Endometrium (tissue), 2 donors: ENCODE data around the gene GATAD2B.

Experiments
- FAIRE-seq: peaks from 2 replicates; lab custom pipeline; 2012; peaks lifted over from hg19 to GRCh38; lab: Jason Lieb, UNC
- donor health status: control.
- donor health status: control.

Gene GATAD2B

GRCh38 chr1:153951183-153951582 is 28.4 kb upstream of the GATAD2B start:
- no peak for FAIRE-seq

DNA sequence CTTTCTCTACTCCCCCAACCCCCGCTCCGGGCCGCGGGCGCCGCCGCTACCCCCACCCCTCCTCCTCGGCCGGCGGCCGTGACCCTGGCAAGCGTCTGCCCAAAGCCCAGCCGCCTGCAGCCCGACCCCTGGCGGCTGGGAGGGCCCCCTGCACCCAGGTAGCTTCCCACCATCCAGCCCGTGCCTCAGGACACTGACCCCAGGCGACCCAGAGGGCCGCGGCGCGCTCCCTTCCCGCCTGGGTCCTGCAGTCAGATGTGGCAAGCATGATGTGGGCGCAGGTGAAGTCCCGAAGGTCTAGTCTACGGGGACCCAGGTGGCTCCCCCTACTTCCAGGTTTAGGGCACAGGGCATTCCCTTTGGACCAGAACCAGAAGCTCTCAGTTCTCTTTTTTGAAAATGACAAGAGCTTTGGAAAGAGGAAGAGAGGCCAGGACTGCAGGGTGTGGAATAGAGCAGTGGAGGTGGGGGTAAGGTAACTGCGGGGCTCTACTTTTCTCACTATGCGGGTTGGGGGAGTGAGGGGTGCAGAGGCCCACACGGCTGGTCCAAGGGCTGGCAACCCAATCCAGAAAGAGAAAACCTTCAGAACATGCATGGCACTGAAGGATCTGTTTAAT is 24.0 kb upstream of the GATAD2B start, which contains the start of gene DENND4B:
TSS of gene DENND4B (minus strand) at position 97 of the 620 bp plus-strand sequence. CDS start 2,344 bp downstream, outside the sequence.
- FAIRE-seq: no peak

GRCh38 chr1:153945795-153946621 is 23.2 kb upstream of the GATAD2B start:
- no peak for FAIRE-seq

DNA sequence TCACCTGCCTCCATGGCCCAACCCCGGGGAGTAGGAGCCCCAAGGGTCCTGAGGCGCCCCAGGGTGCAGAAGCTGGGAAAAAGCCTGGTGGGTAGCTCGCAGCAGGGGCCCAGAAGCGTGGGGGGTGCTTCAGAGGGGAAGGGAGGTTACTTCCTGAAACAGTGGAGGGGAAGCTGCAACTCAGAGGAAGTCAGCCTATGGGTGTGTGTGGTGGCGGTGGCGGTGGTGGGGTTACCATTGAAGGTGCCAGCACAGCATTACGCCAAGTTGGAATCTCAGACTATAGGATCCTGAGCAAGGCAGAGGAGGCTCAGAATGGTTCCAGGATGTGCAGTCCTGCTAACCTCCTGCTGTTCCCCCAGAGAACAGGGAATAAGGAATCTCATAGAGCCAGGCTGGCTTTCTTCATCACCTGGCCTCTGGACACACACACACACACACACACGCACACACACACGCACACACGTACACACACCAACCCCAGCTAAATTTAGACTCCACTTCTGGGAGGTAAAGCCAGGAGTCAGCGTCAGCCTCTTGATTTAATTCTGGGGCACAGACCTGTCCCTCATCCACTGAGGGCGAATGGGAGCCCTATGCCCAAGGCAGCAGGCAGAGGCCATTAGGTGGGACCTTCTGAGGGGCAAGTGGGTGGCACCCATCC is 22.5 kb upstream of the GATAD2B start:
- FAIRE-seq: no peak

- FAIRE-seq: no peak
These were observed 22.0 kb upstream of the GATAD2B start for GRCh38 chr1:153944827-153945117.

GRCh38 chr1:153944005-153944826 is 21.4 kb upstream of the GATAD2B start:
- no peak for FAIRE-seq

GRCh38 chr1:153942766-153943549 is 20.2 kb upstream of the GATAD2B start:
- no peak for FAIRE-seq

DNA sequence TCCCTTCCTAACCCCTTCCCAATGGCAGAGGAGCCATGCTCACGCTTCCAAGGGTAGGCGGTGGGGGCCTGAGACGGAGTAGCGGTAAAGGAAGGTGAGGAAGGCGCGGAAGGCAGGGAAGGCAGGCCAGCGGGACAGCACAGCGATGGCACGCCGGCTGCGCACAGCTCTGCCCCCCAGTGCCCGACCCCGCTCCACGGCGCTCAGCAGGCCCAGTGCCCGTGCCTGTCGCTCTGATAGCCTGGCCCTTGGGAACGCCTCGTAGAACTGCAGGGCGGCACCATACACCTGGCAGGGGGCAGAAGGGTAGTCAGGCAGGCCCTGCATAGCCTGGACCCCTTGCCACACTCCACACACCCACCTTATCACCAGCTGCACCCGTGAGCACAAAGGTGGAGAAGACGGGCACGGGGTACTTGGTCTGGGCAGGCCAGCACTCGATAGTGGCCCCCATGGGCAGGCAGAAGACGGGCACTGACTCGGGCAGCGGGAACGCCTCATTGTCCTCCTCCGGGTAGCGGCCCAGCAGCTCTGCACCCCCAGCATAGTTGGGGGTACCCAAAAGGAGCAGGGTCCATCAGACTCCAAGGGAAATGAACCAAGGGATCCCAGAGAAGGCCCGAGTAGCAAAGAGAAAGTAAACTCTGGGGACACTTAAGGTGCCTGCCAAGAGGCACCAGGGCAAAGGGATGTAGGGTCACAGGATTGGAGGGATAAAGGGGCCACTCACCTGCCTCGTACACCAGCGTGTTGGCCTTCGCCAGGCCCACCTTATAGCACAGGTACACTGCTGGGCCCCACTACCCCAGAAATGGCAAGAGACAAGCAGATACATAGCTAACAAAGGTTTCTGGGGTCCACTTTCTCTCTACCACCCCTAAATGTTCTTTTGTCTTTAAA is 19.3 kb upstream of the GATAD2B start:
- FAIRE-seq: no peak

DNA sequence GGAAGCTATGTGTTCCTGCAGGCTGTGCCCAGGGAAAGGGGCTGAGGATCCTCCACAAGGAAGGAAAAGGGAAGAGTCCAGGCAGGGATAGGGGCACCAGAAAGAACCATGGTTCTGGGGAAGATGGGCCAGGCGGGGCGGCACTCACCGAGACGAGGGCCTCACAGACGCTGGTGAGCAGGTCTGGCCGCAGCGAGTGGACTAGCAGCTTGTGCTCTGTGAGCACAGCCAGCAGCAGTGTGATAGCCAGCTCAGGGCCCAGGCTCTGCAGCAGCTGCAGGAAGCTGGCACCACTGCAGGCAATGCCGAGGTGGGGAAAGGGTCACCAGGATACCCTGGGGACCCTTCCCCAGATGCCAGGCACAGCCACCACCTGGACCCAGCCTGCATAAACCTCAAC is 18.0 kb upstream of the GATAD2B start:
- FAIRE-seq: no peak

GRCh38 chr1:153939476-153939875 is 16.7 kb upstream of the GATAD2B start:
- no peak for FAIRE-seq

DNA sequence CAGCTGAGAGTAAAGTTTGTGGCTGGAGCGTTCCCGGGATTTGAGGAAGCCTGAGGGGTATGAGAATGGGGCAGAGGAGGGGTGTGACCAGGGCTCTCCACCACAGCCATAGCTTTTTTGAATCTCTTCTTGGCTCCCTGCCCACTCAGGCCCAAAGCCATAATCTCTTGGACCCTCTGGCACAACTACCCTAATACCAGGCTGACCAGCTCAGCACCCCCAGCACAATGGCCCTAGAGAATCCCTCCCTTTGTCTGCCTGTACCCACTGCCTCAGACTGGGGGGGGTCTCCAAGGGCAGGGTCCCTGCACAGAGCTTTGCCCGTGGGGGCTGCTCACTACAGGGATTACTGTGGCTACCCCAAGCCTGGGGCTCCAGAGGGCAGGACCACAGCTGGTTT is 16.2 kb upstream of the GATAD2B start:
- FAIRE-seq: no peak

- no peak for FAIRE-seq
These were observed 14.6 kb upstream of the GATAD2B start for GRCh38 chr1:153937331-153937730.

GRCh38 chr1:153936011-153936802 is 13.4 kb upstream of the GATAD2B start:
- no peak for FAIRE-seq

DNA sequence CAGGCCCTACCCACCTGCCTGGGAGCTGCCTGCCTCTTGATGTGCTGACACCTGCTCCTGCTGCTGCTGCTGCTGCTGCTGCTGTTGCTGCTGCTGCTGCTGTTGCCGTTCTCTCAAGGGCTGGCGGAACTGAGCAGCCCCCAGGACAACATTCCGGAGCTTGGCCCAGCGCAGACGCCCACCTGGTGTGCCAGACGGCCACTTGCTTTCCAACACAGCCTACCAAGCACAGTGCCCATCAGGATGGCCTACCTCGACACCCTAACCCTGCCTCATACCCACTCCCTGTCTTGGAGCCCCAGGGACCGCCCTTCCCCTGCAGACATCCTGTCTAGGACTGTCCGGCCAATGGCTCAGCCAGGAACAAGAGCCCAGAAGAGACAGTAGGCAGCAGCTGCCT is 12.0 kb upstream of the GATAD2B start:
- no peak for FAIRE-seq

- FAIRE-seq: no peak
These were observed 11.2 kb upstream of the GATAD2B start for GRCh38 chr1:153933955-153934354.

DNA sequence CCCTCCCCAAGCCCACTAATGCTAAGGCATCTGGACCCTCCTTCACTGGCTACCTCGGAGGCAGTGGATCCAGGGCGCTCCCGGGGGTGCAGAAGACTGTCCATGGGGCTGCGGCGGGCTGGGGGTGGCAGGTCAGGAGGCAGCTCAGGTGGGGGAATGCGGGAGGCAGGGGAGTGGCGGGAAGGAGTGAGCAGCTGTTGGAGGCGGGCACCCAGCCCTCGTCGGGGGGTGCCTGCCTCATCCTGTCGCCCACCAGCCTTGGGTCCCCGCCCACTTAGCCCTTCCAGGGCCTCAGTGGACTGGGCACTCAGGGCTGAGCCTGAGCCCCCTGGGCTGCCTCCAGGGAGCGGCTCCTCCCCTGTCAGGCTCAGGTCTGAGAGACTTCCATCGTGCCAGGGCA is 10.7 kb upstream of the GATAD2B start:
- no peak for FAIRE-seq

GRCh38 chr1:153932156-153933131 is 9.7 kb upstream of the GATAD2B start:
- FAIRE-seq: no peak
